Measurements from ENCODE around the gene CELA3A.
A peak's percentile ranks its signal among the peaks of the same experiment; 100 is the strongest.

Gene CELA3A

GRCh38 chr1:22025368-22026155, 24.1 kb downstream of the CELA3A start (continued):
- peak; percentile 77; the same call in 1 of the 2 replicates for TF ChIP-seq ZSCAN18 (tag by site-specific recombination; IDR thresholded peaks at IDR 0.05)
- no peak for TF ChIP-seq ZNF513 (tag by site-specific recombination; IDR thresholded peaks at IDR 0.05)
- TF ChIP-seq HOXD13 (CRISPR knock-in tag; IDR thresholded peaks at IDR 0.05; ENCODE audit: borderline replicate concordance): 0 out of 2 replicates have a peak, but pooled peaks have one; percentile 29
- TF ChIP-seq KLF17 (tag by site-specific recombination; IDR thresholded peaks at IDR 0.05): peak; percentile 43
- TF ChIP-seq PATZ1 (tag by site-specific recombination; IDR thresholded peaks at IDR 0.05): peak; percentile 92
- no peak for TF ChIP-seq ZNF707 (tag by site-specific recombination; IDR thresholded peaks at IDR 0.05)
- no peak for TF ChIP-seq MZF1 (tag by site-specific recombination; IDR thresholded peaks at IDR 0.05; ENCODE audit: borderline replicate concordance)
- TF ChIP-seq ZNF248 (tag by site-specific recombination; IDR thresholded peaks at IDR 0.05): no peak
- TF ChIP-seq ZSCAN23 (tag by site-specific recombination; IDR thresholded peaks at IDR 0.05): no peak
- TF ChIP-seq REST (tag by site-specific recombination; IDR thresholded peaks at IDR 0.05): no peak
- TF ChIP-seq ZNF350 (tag by site-specific recombination; IDR thresholded peaks at IDR 0.05): no peak
- no peak for TF ChIP-seq ZNF37A (tag by site-specific recombination; IDR thresholded peaks at IDR 0.05)
- TF ChIP-seq ZNF621 (tag by site-specific recombination; IDR thresholded peaks at IDR 0.05): no peak
- TF ChIP-seq ZNF18 (tag by site-specific recombination; IDR thresholded peaks at IDR 0.05): no peak
- TF ChIP-seq ZXDB (tag by site-specific recombination; IDR thresholded peaks at IDR 0.05): peak; percentile 80
- 0 out of 2 replicates have a peak, but pooled peaks have one; percentile 44 for TF ChIP-seq ZNF692 (tag by site-specific recombination; IDR thresholded peaks at IDR 0.05)
- peak; percentile 67 for TF ChIP-seq ZNF639 (tag by site-specific recombination; IDR thresholded peaks at IDR 0.05)
- TF ChIP-seq ZBTB17 (tag by site-specific recombination; IDR thresholded peaks at IDR 0.05): no peak; the same call in 1 of the 2 replicates
- TF ChIP-seq ZNF664 (tag by site-specific recombination; IDR thresholded peaks at IDR 0.05): no peak
- no peak for TF ChIP-seq ZNF658 (tag by site-specific recombination; IDR thresholded peaks at IDR 0.05)
- TF ChIP-seq ZNF280D (tag by site-specific recombination; IDR thresholded peaks at IDR 0.05): no peak

All from HEK293 (cell line).